HEK293T (cell line): ENCODE measurements around the gene UTP3.

ENCODE experiments used
- ARNT ChIP-seq: fragments of 450-650 bp; IDR thresholded peaks from 2 replicates; pipeline ENCODE4 v1.6.1; 2017; ENCODE audit warnings: mild to moderate bottlenecking
- BHLHE40 ChIP-seq: fragments of 450-650 bp; IDR thresholded peaks from 2 replicates; pipeline ENCODE4 v1.6.1; 2016; ENCODE audit warnings: mild to moderate bottlenecking, moderate library complexity, borderline replicate concordance
- ELF4 ChIP-seq: fragments of 450-650 bp; IDR thresholded peaks from 2 replicates; pipeline ENCODE4 v1.6.1; 2017; ENCODE audit warnings: antibody characterized with exemption
- FOXA1 ChIP-seq: fragments of 450-650 bp; IDR thresholded peaks from 2 replicates; pipeline ENCODE4 v1.6.1; 2016; ENCODE audit warnings: mild to moderate bottlenecking
- FOXK2 ChIP-seq: fragments of 450-650 bp; IDR thresholded peaks from 2 replicates; pipeline ENCODE4 v1.6.1; 2016; ENCODE audit warnings: mild to moderate bottlenecking
- FOXM1 ChIP-seq: fragments of 450-650 bp; IDR thresholded peaks from 2 replicates; pipeline ENCODE4 v1.6.1; 2017; ENCODE audit warnings: mild to moderate bottlenecking, borderline replicate concordance
- NFRKB ChIP-seq: fragments of 450-650 bp; IDR thresholded peaks from 2 replicates; pipeline ENCODE4 v1.6.1; 2016; ENCODE audit warnings: mild to moderate bottlenecking, moderate library complexity
- SP1 ChIP-seq: fragments of 450-650 bp; IDR thresholded peaks from 2 replicates; pipeline ENCODE4 v1.6.1; 2017
- SUZ12 ChIP-seq: fragments of 450-650 bp; IDR thresholded peaks from 2 replicates; pipeline ENCODE4 v1.6.1; 2016; ENCODE audit warnings: mild to moderate bottlenecking
- TARDBP ChIP-seq: fragments of 450-650 bp; IDR thresholded peaks from 2 replicates; pipeline ENCODE4 v1.6.1; 2016
- ZNF384 ChIP-seq: fragments of 450-650 bp; IDR thresholded peaks from 2 replicates; pipeline ENCODE4 v1.6.1; 2016

DNA sequence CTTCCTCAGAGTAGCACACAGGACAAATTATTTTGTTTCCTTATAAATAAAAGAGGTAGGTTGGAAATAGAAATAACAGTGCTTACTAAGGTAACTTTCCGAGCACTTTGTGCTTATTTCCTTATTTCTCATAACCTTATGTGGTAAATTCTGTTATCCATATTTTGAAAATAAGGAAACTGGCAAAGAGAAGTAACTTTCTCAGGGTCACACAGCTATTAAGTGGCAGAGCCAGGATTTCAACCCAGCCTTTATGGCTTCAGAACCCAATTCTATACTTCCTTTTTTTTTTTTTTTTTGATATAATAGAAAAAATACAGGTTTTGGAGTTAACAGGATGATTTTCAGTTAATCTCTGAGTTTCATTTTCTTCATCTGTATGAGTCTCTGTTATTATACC is 3.3 kb downstream of the UTP3 start:
- TF ChIP-seq NFRKB (no peak), SUZ12 (no peak), BHLHE40 (no peak), FOXM1 (no peak), SP1 (no peak), FOXA1 (no peak), ELF4 (no peak), ARNT (no peak), FOXK2 (no peak), TARDBP (no peak), ZNF384 (no peak)
